ENCODE measurements around the gene HES7. TPM values are rescaled to one million over a fixed set of nuclear protein-coding genes. Genes with fewer than 3 reads are reported as not detected.

The HES7 gene
- total RNA-seq, 4 donors from 2014 or later: 0.89 to 0.94 TPM; not detected in 2

DNA sequence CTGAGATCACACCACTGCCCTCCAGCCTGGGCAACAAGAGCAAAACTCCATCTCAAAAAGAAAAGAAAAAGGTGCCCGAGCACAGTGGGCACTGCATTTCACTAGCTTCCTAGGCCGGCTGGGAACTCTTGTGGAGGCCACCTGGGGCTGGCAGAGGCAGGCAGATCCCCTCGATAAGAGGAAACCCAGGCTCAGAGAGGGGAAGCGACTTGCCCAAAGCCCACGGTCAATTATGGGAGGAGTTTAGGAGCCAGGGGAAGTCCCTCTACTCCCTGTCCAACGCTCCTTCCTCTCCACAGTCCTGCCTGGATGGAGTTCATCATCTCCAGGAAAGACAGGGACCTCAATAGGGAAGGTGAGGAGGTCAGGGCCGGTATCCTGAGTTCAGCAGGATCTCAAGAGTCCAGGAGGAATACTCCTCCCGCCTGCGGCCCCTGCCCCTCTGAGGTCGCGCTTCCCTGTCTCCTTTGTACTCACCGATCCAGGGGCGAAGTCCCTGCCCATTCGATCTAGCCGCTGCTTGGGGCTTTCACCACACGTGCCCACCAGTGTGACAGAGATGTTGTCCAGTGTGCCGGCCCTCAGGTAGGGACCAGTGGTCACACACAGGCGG lies 6.4 kb downstream of the HES7 start:
- TF ChIP-seq EP300 (IDR thresholded peaks at IDR 0.05): no peak
- TF ChIP-seq POLR2A (IDR thresholded peaks at IDR 0.05): no peak
- no peak for TF ChIP-seq CTCF (IDR thresholded peaks at IDR 0.05)
- TF ChIP-seq POLR2AphosphoS5 (IDR thresholded peaks at IDR 0.05): no peak
- Histone ChIP-seq H3K27ac (peak overlapping the region in 2 of 4 donors; percentile 79 to 81), H3K27me3 (peaks cover 80% of the 10 kb centered on the region), H3K4me3 (peak overlapping the region in 1 of 2 donors; percentile 62), H3K4me1 (peaks cover 2 to 47% (median 37%) of the 10 kb centered on the region in 3 donors), H3K36me3 (no peaks in the 10 kb centered on the region), H3K9me3 (no peaks in the 10 kb centered on the region)
- WGBS, 2 donors (ENCODE audit: low coverage in 1 of 2): 5 to 40% methylated on average over 1 to 6 of the region's 18 CpGs
- ATAC-seq: no peak

DNA sequence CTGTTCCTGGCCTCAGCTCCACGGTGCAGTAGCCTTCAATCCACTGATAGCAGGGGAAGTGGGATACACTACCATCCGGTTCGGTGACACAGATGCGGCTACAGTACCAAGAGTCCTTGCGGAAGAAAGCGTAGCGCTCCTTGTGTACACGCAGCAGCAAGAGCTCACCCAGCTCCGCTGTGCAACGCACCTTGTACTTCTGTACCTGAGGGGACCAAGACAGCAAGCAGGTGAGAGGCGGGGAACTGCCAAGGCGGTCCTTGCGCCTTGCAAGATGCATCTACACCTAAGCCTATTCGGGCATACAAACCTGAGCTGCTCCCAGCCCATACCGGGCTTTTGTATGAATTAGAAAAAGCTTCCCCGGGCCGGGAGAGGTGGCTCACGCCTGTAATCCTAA lies 7.1 kb downstream of the HES7 start:
- 48% methylated on average over 5 of the region's 18 CpGs; no CpG with 5 or more reads in 1 of the 2 donors for WGBS, 2 donors (ENCODE audit: low coverage in 1 of 2)
- no peak for TF ChIP-seq POLR2AphosphoS5 (IDR thresholded peaks at IDR 0.05)
- TF ChIP-seq POLR2A (IDR thresholded peaks at IDR 0.05): no peak
- TF ChIP-seq EP300 (IDR thresholded peaks at IDR 0.05): no peak
- TF ChIP-seq CTCF (IDR thresholded peaks at IDR 0.05): no peak
- Histone ChIP-seq H3K36me3 (no peaks in the 10 kb centered on the region), H3K27me3 (peaks cover 80% of the 10 kb centered on the region), H3K4me3 (no peak overlapping the region), H3K9me3 (no peaks in the 10 kb centered on the region), H3K27ac (no peak overlapping the region), H3K4me1 (peaks cover 2 to 40% (median 30%) of the 10 kb centered on the region in 3 donors)
- no peak for ATAC-seq

- peaks cover 0 to 10% (median 7%) of the 10 kb centered on the region in 3 donors for H3K4me1 ChIP-seq
- H3K4me3 ChIP-seq: no peak overlapping the region
- no peaks in the 10 kb centered on the region for H3K9me3 ChIP-seq
- H3K36me3 ChIP-seq: no peaks in the 10 kb centered on the region
- TF ChIP-seq CTCF (IDR thresholded peaks at IDR 0.05) (no peak), EP300 (IDR thresholded peaks at IDR 0.05) (no peak), POLR2AphosphoS5 (IDR thresholded peaks at IDR 0.05) (no peak), POLR2A (IDR thresholded peaks at IDR 0.05) (no peak)
- no peak for ATAC-seq
- 60 to 97% methylated on average over 1 to 3 of the region's 6 CpGs for WGBS, 2 donors (ENCODE audit: low coverage in 1 of 2)
- H3K27ac ChIP-seq: no peak overlapping the region
- peaks cover 80% of the 10 kb centered on the region for H3K27me3 ChIP-seq
Observed at GRCh38 chr17:8110907-8111306, 13.0 kb downstream of the HES7 start.

- peaks cover 0 to 10% (median 7%) of the 10 kb centered on the region in 3 donors for H3K4me1 ChIP-seq
- no peaks in the 10 kb centered on the region for H3K9me3 ChIP-seq
- H3K27me3 ChIP-seq: peaks cover 75% of the 10 kb centered on the region
- no peak overlapping the region for H3K27ac ChIP-seq
- H3K36me3 ChIP-seq: no peaks in the 10 kb centered on the region
- no peak overlapping the region for H3K4me3 ChIP-seq
- TF ChIP-seq CTCF (IDR thresholded peaks at IDR 0.05) (no peak), POLR2AphosphoS5 (IDR thresholded peaks at IDR 0.05) (no peak), POLR2A (IDR thresholded peaks at IDR 0.05) (no peak), EP300 (IDR thresholded peaks at IDR 0.05) (no peak)
- no peak for ATAC-seq
- 34 to 83% methylated on average over 2 to 6 of the region's 10 CpGs for WGBS, 2 donors (ENCODE audit: low coverage in 1 of 2)
Observed at GRCh38 chr17:8110456-8110804, 13.5 kb downstream of the HES7 start.

Data from gastroesophageal sphincter (tissue), 4 donors.